Inferior parietal cortex (tissue), 1 donor: ENCODE results near the gene SNAI1.
"Not testable (repeated sequence)": the region's sequence is repeated elsewhere in the genome, so short reads cannot be mapped to it uniquely, and the experiment has no call there.

Experiments used
- DNase-seq: peaks from one replicate; pipeline ENCODE4 v3.0.0-alpha.2; 2016; ENCODE audit errors: extremely low spot score

SNAI1 gene

DNA sequence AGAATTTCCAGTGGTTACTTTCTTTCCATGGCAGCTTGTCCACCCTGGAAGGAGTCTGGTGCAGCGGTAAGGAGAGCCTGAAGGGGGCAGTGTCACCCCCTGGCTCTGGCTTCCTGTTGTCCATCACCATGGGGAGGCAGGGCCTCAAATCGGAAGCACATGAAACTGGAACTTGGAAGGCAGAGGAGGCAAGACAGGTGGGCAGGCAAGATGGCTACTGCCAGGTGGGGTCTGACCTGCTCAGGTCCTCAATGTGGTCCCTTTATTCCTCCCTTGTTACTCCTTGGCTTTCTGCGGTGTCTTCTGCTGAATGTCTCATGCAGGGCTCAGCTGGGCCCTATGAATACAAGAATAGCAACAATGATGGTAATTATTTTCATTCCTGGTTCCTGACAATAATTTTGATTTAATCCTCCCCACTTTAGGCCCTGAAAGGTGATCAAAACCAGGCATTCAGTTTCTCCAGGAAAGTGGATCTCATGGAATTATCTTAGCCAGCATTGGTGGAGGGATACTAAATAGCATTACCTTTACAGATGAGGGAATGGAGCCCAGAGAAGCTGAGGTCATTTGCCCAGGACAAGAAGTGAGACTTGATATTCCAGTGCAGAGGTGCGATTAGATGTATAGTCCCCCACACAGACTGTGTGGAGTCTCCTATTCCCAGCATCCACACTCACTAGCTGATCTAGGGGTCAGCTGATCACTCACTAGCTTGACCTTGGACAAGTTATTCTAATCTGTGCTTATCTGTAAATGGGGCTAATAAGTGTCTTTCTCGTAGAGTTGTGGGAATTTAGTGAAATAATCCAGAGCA, 17.6 kb upstream of the SNAI1 start:
- DNase-seq: peak; percentile 24

GRCh38 chr20:49965781-49966305, 16.9 kb upstream of the SNAI1 start:
- no peak for DNase-seq

- no peak for DNase-seq
Observed at GRCh38 chr20:49966861-49967260, 15.9 kb upstream of the SNAI1 start.

DNA sequence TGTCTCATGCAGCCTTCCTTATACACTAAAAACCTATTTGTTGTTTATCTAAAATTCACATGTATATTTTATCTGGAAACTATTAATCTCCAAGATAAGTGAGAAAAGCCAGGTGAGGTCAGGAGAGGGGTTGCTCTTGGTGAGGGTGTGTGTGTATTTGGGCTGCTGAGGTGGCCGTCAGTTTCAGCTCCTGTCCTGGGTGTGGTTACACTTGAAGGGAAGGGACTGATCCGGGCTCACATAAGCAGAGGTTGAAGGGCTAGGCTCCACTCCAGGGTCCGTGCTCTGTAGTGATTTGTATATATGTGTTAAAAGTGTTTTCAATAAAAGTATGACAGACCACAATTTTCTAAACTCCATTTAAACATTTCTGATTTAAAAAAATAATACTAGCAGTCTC, 13.5 kb upstream of the SNAI1 start:
- no peak for DNase-seq

GRCh38 chr20:49969946-49970345, 12.8 kb upstream of the SNAI1 start:
- no peak for DNase-seq

DNA sequence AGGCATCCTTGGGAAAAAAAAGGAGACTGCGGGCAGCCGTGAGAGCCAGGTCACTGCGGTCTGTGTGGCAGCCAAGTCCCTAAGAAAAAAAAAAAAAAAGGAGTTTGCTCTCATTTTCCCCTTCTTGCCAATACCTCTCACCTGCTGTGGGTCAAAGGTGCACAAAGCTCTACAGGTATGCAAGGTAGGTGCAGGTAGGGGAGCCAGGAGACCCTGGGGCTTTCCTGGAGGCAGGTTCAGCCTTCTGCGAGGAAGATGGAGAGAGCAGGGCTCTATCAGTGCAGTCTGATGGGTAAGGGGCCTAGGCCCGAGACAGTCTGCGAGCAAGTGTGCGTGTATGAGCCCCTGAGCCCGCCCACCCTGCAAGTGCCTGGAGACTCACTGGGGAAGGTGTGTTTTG, 12.3 kb upstream of the SNAI1 start:
- no peak for DNase-seq

GRCh38 chr20:49973981-49974380, 8.8 kb upstream of the SNAI1 start:
- DNase-seq: no peak

- DNase-seq: no peak
Observed at GRCh38 chr20:49976542-49976941, 6.2 kb upstream of the SNAI1 start.

DNA sequence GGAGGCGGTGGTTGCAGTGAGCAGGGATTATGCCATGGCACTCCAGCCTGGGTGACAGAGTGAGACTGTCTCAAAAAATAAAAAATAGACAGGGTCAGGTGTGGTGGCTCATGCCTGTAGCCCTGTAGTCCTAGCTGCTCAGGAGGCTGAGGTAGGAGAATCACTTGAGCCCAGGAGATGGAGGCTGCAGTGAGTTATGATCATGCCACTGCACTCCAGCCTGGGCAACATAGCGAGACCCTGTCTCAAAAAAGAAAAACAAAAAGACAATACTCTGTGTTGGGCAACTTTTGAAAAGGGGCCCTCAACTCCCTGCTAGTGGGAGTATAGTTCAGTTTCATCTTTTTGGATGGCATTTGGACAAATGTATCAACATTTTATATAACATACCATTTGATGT, 5.0 kb upstream of the SNAI1 start:
- not testable (repeated sequence) for DNase-seq

- no peak for DNase-seq
Observed at GRCh38 chr20:49978685-49979029, 4.1 kb upstream of the SNAI1 start.

- DNase-seq: peak; percentile 82
Observed at GRCh38 chr20:49979030-49979832, 3.5 kb upstream of the SNAI1 start.

DNA sequence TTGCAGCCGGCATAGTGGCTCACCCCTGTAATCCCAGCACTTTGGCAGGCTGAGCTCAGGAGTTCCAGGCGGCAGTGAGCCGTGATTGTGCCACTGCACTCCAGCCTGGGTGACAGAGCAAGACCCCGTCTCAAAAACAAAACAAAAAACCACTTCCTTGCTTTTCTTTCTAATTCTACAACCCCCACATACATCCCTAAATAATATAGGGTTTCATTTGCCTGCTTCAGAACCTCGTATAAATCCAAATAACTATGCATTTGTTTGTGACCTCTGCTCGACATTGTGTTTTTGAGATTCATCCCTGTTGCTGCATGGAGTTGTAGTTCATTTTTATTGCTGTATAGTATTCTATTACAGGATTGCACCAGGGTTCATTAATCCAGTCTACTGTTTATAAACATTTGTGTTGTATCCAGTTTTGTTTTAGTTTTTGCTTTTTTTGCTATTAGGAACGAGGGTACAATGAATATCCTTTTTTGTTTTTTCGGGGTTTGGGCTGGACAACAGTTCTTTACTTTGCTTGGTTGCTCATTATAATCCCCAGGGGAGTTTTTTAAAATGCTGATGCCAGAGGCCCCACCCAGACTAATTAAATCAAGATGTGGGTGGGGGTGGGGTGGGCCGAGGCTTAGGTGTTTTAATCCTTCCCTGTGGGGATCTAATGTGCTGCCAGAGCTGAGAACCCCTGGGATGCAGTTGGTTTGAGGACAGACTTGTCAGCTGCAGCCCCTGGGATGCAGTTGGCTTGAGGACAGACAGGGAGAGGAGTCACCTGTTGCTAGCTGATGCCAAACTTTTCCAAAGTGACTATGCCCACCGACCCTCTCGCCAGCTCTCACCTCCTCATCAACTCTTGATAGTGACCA, 2.4 kb upstream of the SNAI1 start:
- DNase-seq: no peak

- no peak for DNase-seq
Observed at GRCh38 chr20:49981218-49982071, 1.3 kb upstream of the SNAI1 start.

DNA sequence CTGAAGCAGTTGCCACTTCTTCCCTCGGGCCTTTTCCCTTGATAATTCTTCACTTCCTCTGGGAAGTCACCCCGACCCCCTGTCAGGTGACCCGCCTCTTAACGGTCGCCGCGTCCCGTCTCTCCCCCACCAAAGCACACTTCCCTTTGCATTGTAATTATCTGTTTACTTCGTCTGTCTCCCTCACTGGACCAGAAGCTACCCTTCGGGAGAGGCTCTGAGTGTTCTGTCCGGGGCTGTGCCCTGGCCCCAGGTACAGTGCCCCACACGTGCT, 771 bp upstream of the SNAI1 start:
- DNase-seq: no peak

DNA sequence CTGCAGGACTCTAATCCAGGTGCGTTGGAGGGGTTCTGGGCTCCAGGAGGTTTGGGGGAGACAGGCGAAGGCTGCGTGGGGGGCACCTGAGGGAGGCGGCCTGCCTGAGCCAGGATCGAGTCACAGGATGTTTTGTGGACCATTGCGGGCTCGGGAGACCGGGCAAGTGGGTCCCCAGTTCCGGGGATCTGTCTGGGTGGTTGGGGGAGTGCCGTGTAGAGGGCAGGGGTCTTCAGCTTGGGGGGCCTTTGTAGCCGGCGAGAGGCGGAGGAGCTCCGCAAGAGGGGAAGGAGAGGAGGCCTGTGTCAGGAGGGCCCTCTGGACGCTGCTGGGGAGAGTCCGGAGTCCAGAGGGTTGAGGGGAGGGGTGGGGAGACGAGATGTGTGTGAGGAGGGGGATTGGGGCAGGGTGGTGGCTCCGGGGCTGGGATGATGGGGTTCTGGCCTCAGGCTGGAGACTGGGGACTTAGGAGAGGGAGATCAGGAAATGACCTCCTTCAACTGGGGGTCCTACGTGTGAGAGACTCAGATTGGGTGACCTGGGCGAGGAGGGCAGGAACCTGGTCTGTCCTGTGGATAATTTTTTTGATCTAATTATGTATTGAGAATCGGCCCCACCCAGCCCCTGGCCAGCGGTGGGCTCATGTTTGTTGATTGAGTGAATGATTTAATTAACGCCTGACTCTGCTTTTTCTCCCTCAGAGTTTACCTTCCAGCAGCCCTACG, 505 bp downstream of the SNAI1 start:
- no peak for DNase-seq

DNA sequence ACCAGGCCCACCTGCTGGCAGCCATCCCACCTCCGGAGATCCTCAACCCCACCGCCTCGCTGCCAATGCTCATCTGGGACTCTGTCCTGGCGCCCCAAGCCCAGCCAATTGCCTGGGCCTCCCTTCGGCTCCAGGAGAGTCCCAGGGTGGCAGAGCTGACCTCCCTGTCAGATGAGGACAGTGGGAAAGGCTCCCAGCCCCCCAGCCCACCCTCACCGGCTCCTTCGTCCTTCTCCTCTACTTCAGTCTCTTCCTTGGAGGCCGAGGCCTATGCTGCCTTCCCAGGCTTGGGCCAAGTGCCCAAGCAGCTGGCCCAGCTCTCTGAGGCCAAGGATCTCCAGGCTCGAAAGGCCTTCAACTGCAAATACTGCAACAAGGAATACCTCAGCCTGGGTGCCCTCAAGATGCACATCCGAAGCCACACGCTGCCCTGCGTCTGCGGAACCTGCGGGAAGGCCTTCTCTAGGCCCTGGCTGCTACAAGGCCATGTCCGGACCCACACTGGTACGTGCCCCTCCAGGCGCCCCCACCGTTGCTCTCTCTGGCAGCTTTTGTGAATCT, 1.1 kb downstream of the SNAI1 start:
- no peak for DNase-seq

DNA sequence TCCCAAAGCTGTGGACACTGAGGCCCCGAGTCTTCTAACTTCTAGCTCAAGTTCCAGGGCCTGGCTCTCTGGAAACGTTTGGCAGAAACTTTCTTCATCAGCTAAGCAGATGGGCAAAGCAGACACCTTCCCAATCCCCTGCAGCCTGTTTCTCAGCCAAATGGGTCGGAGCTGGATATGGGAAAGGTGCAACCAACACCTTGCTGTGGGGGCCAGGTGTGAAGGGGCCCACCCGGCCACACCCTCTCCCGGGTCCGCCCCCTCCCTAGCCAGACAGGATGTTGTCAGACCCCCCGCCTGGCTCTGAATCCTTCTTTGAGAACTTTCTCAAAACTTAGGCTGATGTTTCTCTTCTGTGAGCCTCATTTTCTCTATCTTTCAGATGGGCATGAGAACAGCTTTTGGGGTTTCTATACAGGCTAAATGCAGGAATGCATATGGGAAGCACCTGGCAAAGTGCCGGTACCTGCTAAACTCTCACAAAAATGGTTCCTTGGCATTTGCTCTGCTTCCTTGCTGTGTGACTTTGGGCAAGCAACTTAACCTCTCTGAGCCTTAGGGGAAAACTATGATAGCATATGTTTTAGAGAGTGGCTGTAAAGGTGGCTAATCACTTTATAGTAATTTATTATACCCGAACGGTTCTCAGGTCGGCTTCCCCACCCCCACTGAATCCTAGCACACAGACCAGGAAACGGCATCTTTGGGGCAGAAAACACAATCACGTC, 1.8 kb downstream of the SNAI1 start:
- no peak for DNase-seq

- DNase-seq: no peak
Observed at GRCh38 chr20:49985157-49985556, 2.4 kb downstream of the SNAI1 start.

DNA sequence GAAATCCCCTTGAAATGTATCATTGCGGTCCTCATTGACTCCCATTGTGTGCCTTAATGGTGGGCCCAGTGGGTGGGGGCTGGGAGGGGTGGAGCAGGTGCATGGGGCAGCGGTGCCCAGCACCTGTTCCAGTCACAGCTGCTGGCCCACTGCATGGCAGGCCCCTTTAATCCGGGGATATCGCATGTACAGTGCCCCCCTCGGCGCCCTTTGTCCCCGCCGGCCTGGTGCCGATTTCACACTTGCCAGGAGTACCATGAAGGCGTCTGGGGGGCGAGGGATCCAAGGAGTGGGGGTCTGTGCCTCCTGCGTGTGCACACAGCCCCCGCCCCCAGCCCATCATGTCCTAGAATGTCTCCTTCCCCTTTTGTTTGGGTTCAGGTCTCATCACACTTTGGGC, 2.8 kb downstream of the SNAI1 start:
- no peak for DNase-seq

- no peak for DNase-seq
Observed at GRCh38 chr20:49986049-49986448, 3.3 kb downstream of the SNAI1 start.
